Ishikawa (cell line): ENCODE measurements around the gene GNPTAB.
A peak's percentile ranks its signal among the peaks of the same experiment; 100 is the strongest.

ENCODE experiments used
- CEBPB ChIP-seq: IDR thresholded peaks from 2 replicates; pipeline ENCODE4 v1.6.1; 2012
- CREB1 ChIP-seq: IDR thresholded peaks from 2 replicates; pipeline ENCODE4 v1.6.1; 2012; ENCODE audit warnings: low read depth
- EGR1 ChIP-seq: IDR thresholded peaks from 2 replicates; pipeline ENCODE4 v1.6.1; 2012
- EP300 ChIP-seq: IDR thresholded peaks from 2 replicates; pipeline ENCODE4 v1.6.1; 2012; ENCODE audit warnings: borderline replicate concordance
- FOXM1 ChIP-seq: IDR thresholded peaks from 2 replicates; pipeline ENCODE4 v1.6.1; 2012; ENCODE audit warnings: low read depth, borderline replicate concordance
- NFIC ChIP-seq: IDR thresholded peaks from 2 replicates; pipeline ENCODE4 v1.6.1; 2012
- RAD21 ChIP-seq: IDR thresholded peaks from 2 replicates; pipeline ENCODE4 v1.6.1; 2012; ENCODE audit warnings: low read depth
- TAF1 ChIP-seq: IDR thresholded peaks from 2 replicates; pipeline ENCODE4 v1.6.1; 2012; ENCODE audit warnings: low read depth, mild to moderate bottlenecking
- TCF12 ChIP-seq: IDR thresholded peaks from 2 replicates; pipeline ENCODE4 v1.6.1; 2012; ENCODE audit warnings: low read depth
- TEAD4 ChIP-seq: IDR thresholded peaks from 2 replicates; pipeline ENCODE4 v1.6.1; 2012
- YY1 ChIP-seq: IDR thresholded peaks from 2 replicates; pipeline ENCODE4 v1.6.1; 2012; ENCODE audit warnings: low read depth
- ZBTB7A ChIP-seq: IDR thresholded peaks from 2 replicates; pipeline ENCODE4 v1.6.1; 2012; ENCODE audit warnings: low read depth
- TF ChIP-seq, protein P1 (sequence below): IDR thresholded peaks from 2 replicates; pipeline ENCODE4 v1.6.1; 2012
- TF ChIP-seq, protein P2 (sequence below): IDR thresholded peaks from 2 replicates; pipeline ENCODE4 v1.6.1; 2012; ENCODE audit warnings: low read depth, mild to moderate bottlenecking
- TF ChIP-seq, protein P3 (sequence below): IDR thresholded peaks from 2 replicates; pipeline ENCODE4 v1.6.1; 2012

The GNPTAB gene

DNA sequence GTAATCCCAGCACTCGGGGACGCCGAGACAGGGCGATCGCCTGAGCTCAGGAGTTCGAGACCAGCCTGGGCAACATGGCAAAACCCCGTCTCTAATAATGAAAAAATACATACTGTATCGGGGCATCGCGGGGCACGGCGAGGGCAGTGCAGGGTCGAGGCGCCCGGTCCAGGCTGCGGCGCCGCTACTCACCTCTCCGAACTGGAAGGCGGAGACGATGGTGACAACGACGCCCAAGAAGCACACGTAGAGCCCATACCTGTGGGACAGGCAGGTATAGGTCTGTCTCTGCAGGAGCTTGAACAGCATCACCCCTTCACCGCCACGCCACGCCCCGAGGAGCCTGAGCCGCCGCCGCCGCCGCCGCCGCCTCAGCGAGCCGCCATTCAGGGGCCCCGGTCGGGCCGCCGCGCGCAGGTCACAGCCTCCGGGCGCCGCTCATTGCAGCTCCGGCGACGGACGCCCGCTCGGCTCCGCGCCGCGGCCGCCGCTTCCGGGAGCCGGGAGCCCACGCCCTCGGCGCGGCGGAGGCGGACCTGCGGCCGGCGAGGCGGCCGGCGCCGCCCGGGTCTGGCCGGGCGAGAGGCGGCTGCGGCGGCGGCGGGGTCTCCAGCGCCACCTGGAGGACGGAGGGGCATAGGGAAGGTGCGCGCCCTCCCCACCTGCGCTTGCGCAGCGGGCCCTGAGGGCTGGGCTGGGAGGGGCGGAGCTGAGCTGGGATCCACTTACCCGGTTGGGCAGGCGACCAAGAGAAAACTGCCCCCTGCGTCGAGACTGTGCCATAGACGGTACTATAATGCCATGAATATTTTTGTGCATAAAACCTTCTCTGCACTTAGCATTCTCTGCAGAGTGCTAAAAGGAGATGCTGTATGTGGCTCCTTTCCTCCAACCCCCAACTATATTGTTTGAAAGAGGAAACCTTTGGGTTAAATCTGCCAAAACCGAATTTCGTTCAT is at the start of gene GNPTAB:
Gene GNPTAB (minus strand): TSS at position 593 of the 959 bp plus-strand sequence. CDS start 284 bp downstream, at position 309.
- TF ChIP-seq, protein P1, sequence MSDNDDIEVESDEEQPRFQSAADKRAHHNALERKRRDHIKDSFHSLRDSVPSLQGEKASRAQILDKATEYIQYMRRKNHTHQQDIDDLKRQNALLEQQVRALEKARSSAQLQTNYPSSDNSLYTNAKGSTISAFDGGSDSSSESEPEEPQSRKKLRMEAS, result peak; percentile 58; the same call in 1 of the 2 replicates
- TF ChIP-seq EP300, result no peak
- peak; percentile 51 for TF ChIP-seq RAD21
- no peak for TF ChIP-seq YY1
- TF ChIP-seq NFIC, result peak; percentile 20; the same call in 1 of the 2 replicates
- TF ChIP-seq CEBPB, result no peak
- no peak for TF ChIP-seq ZBTB7A
- TF ChIP-seq TAF1, result 0 out of 2 replicates have a peak, but pooled peaks have one; percentile 21

DNA sequence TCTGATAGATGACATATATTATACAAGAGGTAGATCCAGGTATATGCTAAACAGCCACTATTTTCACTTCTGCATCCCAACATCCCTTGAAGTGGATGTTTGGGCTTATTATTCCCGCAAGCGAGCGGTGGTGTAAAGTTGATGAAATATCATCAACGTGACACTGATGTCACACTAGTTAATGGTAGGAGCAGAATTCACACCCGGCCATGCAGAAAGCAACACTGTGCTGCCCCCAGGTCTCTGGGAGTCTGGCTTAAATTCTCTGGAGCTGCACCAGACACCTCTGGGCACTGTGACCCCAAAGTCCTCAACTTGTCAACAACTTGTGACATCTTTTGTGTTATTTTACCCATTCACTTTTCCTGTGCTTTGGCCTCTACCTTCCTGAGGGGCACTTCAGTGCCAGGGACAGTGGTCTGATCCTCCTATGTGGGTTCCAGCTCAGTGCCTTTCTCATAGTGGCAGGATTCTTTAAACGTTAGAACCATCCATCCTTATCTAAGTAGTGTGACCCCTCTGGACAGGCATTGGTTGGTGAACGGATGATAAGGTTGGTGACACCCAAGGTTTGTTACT is 47.6 kb upstream of the GNPTAB start:
- TF ChIP-seq, protein P2, sequence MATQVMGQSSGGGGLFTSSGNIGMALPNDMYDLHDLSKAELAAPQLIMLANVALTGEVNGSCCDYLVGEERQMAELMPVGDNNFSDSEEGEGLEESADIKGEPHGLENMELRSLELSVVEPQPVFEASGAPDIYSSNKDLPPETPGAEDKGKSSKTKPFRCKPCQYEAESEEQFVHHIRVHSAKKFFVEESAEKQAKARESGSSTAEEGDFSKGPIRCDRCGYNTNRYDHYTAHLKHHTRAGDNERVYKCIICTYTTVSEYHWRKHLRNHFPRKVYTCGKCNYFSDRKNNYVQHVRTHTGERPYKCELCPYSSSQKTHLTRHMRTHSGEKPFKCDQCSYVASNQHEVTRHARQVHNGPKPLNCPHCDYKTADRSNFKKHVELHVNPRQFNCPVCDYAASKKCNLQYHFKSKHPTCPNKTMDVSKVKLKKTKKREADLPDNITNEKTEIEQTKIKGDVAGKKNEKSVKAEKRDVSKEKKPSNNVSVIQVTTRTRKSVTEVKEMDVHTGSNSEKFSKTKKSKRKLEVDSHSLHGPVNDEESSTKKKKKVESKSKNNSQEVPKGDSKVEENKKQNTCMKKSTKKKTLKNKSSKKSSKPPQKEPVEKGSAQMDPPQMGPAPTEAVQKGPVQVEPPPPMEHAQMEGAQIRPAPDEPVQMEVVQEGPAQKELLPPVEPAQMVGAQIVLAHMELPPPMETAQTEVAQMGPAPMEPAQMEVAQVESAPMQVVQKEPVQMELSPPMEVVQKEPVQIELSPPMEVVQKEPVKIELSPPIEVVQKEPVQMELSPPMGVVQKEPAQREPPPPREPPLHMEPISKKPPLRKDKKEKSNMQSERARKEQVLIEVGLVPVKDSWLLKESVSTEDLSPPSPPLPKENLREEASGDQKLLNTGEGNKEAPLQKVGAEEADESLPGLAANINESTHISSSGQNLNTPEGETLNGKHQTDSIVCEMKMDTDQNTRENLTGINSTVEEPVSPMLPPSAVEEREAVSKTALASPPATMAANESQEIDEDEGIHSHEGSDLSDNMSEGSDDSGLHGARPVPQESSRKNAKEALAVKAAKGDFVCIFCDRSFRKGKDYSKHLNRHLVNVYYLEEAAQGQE, result no peak
- TF ChIP-seq EGR1, result no peak

DNA sequence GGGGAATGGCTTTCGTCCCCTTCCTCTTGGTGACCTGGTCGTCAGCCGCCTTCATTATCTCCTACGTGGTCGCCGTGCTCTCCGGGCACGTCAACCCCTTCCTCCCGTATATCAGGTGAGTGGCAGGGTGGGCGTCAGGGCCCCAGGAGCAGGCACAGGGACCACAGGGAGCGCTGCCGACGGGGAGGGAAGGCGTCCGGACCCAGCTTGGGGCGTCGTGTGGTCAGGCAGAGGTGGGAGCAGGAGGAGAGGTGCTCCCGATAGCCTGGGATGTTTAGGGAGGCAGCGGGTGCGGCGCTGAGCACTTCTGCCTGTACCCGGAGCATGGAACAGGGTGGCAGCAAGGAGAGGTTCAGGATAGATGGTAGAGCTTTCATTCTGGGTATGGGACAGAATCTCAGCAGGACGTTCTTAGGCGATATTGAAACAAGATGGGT is 47.1 kb upstream of the GNPTAB start:
- TF ChIP-seq TAF1 (no peak), RAD21 (no peak)

DNA sequence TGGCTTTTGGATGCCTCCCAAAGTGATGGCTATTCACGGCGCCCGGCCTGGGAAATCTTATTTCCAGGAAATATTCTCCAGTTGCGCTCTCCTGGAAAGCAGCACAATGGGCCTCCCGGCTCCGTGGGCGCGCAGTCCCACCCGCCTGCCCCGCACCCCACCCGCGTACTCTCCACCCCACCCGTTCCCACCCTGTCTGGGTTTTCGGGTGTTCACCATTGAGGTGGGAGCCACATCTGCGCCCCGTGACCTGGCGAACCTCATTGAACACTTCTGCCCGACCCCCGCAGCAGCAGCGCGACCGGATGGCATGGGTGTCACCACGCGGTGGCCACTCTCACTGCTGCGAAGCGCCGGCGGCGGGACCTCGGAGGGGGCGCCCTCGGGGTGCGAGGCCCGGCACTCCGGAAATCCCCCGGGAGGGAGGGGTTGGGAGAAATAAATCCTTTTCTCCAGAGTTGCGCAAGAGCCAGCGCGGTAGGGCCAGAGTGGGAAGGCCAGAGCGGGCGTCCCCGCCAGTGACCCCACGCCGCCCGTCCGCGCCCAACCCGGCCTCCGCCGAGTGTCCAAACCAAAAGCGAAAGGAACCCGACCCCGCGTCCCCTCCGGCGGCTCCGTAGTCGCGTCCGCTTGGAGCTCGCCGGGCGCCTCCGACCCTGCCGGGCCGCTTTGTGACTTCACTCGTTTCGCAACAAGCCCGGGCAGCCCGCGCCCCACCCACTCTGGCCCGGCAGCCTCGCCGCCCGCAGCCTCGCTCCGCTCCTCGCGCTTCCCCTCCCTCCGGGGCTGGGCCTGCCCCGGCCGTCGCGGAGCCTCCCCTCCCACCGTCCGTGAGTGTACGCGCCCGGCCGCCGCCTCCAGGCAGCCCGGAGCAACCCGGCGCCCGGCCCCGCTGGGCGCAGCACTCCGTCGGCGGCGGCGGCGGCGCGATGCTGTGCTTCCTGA is 46.4 kb upstream of the GNPTAB start, which contains the start of gene DRAM1:
Gene DRAM1 (plus strand): TSS at position 720 of the 945 bp plus-strand sequence. CDS start 210 bp downstream, at position 930.
- TF ChIP-seq RAD21, result no peak
- TF ChIP-seq EP300, result no peak; the same call in 1 of the 2 replicates
- peak; percentile 97 for TF ChIP-seq CEBPB
- TF ChIP-seq, protein P3, sequence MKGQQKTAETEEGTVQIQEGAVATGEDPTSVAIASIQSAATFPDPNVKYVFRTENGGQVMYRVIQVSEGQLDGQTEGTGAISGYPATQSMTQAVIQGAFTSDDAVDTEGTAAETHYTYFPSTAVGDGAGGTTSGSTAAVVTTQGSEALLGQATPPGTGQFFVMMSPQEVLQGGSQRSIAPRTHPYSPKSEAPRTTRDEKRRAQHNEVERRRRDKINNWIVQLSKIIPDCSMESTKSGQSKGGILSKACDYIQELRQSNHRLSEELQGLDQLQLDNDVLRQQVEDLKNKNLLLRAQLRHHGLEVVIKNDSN, result no peak
- TF ChIP-seq TAF1, result peak; percentile 63; the same call in 1 of the 2 replicates
- no peak for TF ChIP-seq YY1
- TF ChIP-seq, protein P2, result no peak
- TF ChIP-seq FOXM1, result no peak
- no peak for TF ChIP-seq TEAD4
- TF ChIP-seq TCF12, result no peak; the same call in 1 of the 2 replicates
- TF ChIP-seq ZBTB7A, result peak; percentile 94
- TF ChIP-seq, protein P1, result peak; percentile 84
- TF ChIP-seq CREB1, result no peak
- TF ChIP-seq NFIC, result 0 out of 2 replicates have a peak, but pooled peaks have one; percentile 11
- no peak for TF ChIP-seq EGR1

DNA sequence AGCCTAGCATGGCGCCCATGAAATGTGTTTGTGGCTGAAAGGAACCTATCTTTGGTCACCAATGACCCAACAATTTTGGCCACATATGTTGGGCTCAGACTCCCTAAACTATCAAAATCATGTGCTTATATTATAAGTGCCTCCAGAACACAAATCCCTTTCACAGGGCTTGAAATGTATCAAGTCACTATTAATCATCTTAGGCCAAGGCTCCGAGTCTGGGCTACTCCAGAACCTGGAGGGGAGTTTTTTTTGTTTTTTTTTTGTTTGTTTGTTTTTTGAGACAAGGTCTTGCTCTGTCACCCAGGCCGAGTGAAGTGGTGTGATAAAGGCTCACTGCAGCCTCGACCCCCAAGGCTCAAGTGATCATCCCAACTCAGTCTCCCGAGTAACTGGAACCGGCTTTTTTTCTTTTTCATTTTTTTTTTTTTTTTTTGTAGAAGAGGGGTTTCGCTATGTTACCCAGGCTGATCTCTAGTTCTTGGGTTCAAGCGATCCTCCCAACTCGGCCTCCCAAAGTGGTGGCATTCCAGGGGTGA is 45.6 kb upstream of the GNPTAB start:
- TF ChIP-seq CEBPB (no peak), TCF12 (no peak), CREB1 (no peak), YY1 (no peak), NFIC (no peak), EGR1 (no peak), TEAD4 (no peak), FOXM1 (no peak), RAD21 (no peak), TAF1 (no peak), EP300 (no peak), ZBTB7A (no peak)
- TF ChIP-seq, protein P3, result no peak
- TF ChIP-seq, protein P1, result no peak
- TF ChIP-seq, protein P2, result no peak
